GM12878 (cell line): Measurements from ENCODE around the gene MBOAT1. TPM values are rescaled to one million over a fixed set of nuclear protein-coding genes. Genes with fewer than 3 reads are reported as not detected.

ENCODE experiments used
- ATAC-seq: fragments of 200-7000 bp; cut with Tn5 transposase; 3 replicates; pipeline ENCODE4 v1.9.1; 2020; ENCODE audit warnings: mild to moderate bottlenecking, moderate library complexity
- BruUV-seq: library from RNA; stranded (reverse); fragments of 400-500 nt; replicated peaks from 2 replicates; lab custom pipeline; 2021; lab: Mats Ljungman, UMichigan
- CTCF ChIA-PET: fragments of 300-600 bp; sonication (Branson Sonifier 250); formaldehyde crosslinking; extraction: SDS; loops from one replicate; lab custom pipeline; 2021; ENCODE audit warnings: inconsistent platforms; lab: Yijun Ruan, JAX
- POLR2A ChIA-PET: fragments of 350-600 bp; formaldehyde crosslinking; extraction: SDS; loops from one replicate; lab custom pipeline; 2021; ENCODE audit warnings: inconsistent platforms; lab: Charles Lee
- RAD21 ChIA-PET: fragments of 300-600 bp; sonication (Branson Sonifier 250); formaldehyde crosslinking; loops from one replicate; lab custom pipeline; 2023; ENCODE audit warnings: antibody characterized with exemption; ENCODE audit not compliant: unreplicated experiment; lab: Charles Lee
- SMC1A ChIA-PET: fragments of 300-600 bp; sonication (Branson Sonifier 250); formaldehyde crosslinking; loops from one replicate; lab custom pipeline; 2023; ENCODE audit not compliant: unreplicated experiment, uncharacterized antibody; lab: Charles Lee
- DNase-seq: peaks from one replicate; pipeline ENCODE4 v3.0.0-alpha.2; 2011; ENCODE audit warnings: low read depth, low spot score
- FAIRE-seq: peaks from 3 replicates; lab custom pipeline; 2011; peaks lifted over from hg19 to GRCh38; lab: Jason Lieb, UNC
- H2AFZ ChIP-seq: 2 replicates; pipeline ENCODE4 v1.6.0; 2011; ENCODE audit warnings: low read depth, low read length, control low read depth; ENCODE audit not compliant: control insufficient read depth
- H3K27ac ChIP-seq: 2 replicates; pipeline ENCODE4 v1.5.1; 2011; ENCODE audit warnings: control low read depth; ENCODE audit not compliant: control insufficient read depth, insufficient read depth
- H3K27me3 ChIP-seq, 2 experiments: replicated peaks in 1 of 2; 2 replicates each; pipeline versions ENCODE4 v1.6.0 to v1.6.1; 2011; ENCODE audit warnings: low read length in 1 of 2; ENCODE audit not compliant: control insufficient read depth in 2 of 2, insufficient read depth in 2 of 2
- H3K36me3 ChIP-seq, 2 experiments: 2 replicates each; pipeline ENCODE4 v1.5.1; 2011; ENCODE audit warnings: low read length in 1 of 2; ENCODE audit not compliant: control insufficient read depth in 2 of 2, insufficient read depth in 2 of 2
- H3K4me1 ChIP-seq: 2 replicates; pipeline ENCODE4 v1.6.1; 2011; ENCODE audit warnings: mild to moderate bottlenecking, low read length, moderate library complexity, mixed read lengths; ENCODE audit not compliant: control insufficient read depth, insufficient read depth
- H3K4me2 ChIP-seq: 2 replicates; pipeline ENCODE4 v1.6.0; 2011; ENCODE audit warnings: control low read depth; ENCODE audit not compliant: control insufficient read depth, insufficient read depth
- H3K4me3 ChIP-seq: fragments of 200-600 bp; sonication (generic); 2 replicates; pipeline ENCODE4 v1.5.1; 2016
- H3K79me2 ChIP-seq: 2 replicates; pipeline ENCODE4 v1.6.0; 2011; ENCODE audit warnings: low read length; ENCODE audit not compliant: control insufficient read depth, insufficient read depth
- H3K9ac ChIP-seq: 2 replicates; pipeline ENCODE4 v1.8.0; 2011; ENCODE audit warnings: low read length, control low read depth, mixed read lengths; ENCODE audit not compliant: control insufficient read depth, insufficient read depth
- H3K9me3 ChIP-seq: replicated peaks from 3 replicates; pipeline ENCODE4 v1.5.1; 2011; ENCODE audit warnings: mild to moderate bottlenecking, low read length; ENCODE audit not compliant: control insufficient read depth, insufficient read depth
- H4K20me1 ChIP-seq: 2 replicates; pipeline ENCODE4 v1.6.0; 2011; ENCODE audit not compliant: control insufficient read depth, insufficient read depth
- BACH1 ChIP-seq: fragments of 450-650 bp; IDR thresholded peaks from 2 replicates; pipeline ENCODE4 v1.6.1; 2017; ENCODE audit warnings: mild to moderate bottlenecking, borderline replicate concordance
- CBFB ChIP-seq: IDR thresholded peaks from 2 replicates; pipeline ENCODE4 v1.6.1; 2016; ENCODE audit warnings: antibody characterized with exemption, low read depth
- CEBPB ChIP-seq, 2 experiments: fragments of 150-350 bp in 1 of 2; IDR thresholded peaks; 2 replicates each; pipeline ENCODE4 v1.6.1; 2012 to 2014; ENCODE audit warnings: low read depth in 2 of 2, low read length in 2 of 2, borderline replicate concordance in 1 of 2, inconsistent platforms in 1 of 2
- CHD4 ChIP-seq: fragments of 200-600 bp; sonication (generic); IDR thresholded peaks from 2 replicates; pipeline ENCODE4 v1.6.1; 2016; ENCODE audit warnings: mild to moderate bottlenecking
- EZH2 ChIP-seq: IDR thresholded peaks from 2 replicates; pipeline ENCODE4 v1.6.1; 2012; ENCODE audit warnings: low read depth, mild to moderate bottlenecking, control low read depth, inconsistent platforms, low read length, borderline replicate concordance; ENCODE audit not compliant: control insufficient read depth
- HDAC2 ChIP-seq: fragments of 200-600 bp; sonication (generic); IDR thresholded peaks from 2 replicates; pipeline ENCODE4 v1.6.1; 2017
- KDM1A ChIP-seq: fragments of 200-600 bp; sonication (generic); IDR thresholded peaks from 2 replicates; pipeline ENCODE4 v1.6.1; 2016; ENCODE audit warnings: borderline replicate concordance
- MEF2B ChIP-seq: fragments of 450-650 bp; IDR thresholded peaks from 2 replicates; pipeline ENCODE4 v1.6.1; 2018; ENCODE audit warnings: mild to moderate bottlenecking, moderate library complexity; ENCODE audit not compliant: partially characterized antibody, poor library complexity, severe bottlenecking
- NBN ChIP-seq: fragments of 450-650 bp; IDR thresholded peaks from 2 replicates; pipeline ENCODE4 v1.6.1; 2016
- PKNOX1 ChIP-seq: fragments of 450-650 bp; IDR thresholded peaks from 2 replicates; pipeline ENCODE4 v1.6.1; 2016; ENCODE audit warnings: mild to moderate bottlenecking
- ZBED1 ChIP-seq: IDR thresholded peaks from 2 replicates; pipeline ENCODE4 v1.6.1; 2016; ENCODE audit warnings: borderline replicate concordance
- ZBTB33 ChIP-seq: fragments of 450-650 bp; IDR thresholded peaks from 2 replicates; pipeline ENCODE4 v1.6.1; 2017; ENCODE audit warnings: mild to moderate bottlenecking
- WGBS: methylation state at CpG from one replicate; pipeline ENCODE4 v1.1.6; 2016; ENCODE audit warnings: low lambda C conversion rate; ENCODE audit not compliant: insufficient replicate concordance, insufficient coverage; ENCODE audit errors: missing lambda C conversion rate; 5-methylcytosine and 5-hydroxymethylcytosine counted together
- in situ Hi-C: fragments of 300-500 bp; cut with MboI; formaldehyde crosslinking; loops from 9 replicates; pipeline ENCODE4 v1.14.3; 2018; ENCODE audit warnings: mixed read lengths
- intact Hi-C: fragments of 100-400 bp; cut with micrococcal nuclease; formaldehyde crosslinking; loops from one replicate; pipeline ENCODE4 v1.14.2; 2022; ENCODE audit not compliant: unreplicated experiment
- polyA plus RNA-seq, 11 experiments: library from polyadenylated mRNA; depleted of rRNA in 4 of 11; unstranded in 6 of 11; stranded (reverse) in 5 of 11; fragments of >200 nt; fragmentation: Nextera tagmentation in 4 of 11; fragmentation: Illumina TruSeq in 1 of 11; extraction: Ambion mirVana in 4 of 11; extraction: Trizol in 1 of 11; gene quantifications; 1 replicate in 1 of 11; 2 replicates in 10 of 11; pipeline versions ENCODE4 v1.2.1 to v1.2.3, GENCODE V29; 2011 to 2016; ENCODE audit warnings: inconsistent platforms in 2 of 11, missing spikeins in 2 of 11, low read depth in 1 of 11
- total RNA-seq, 4 experiments: library from RNA; depleted of rRNA in 3 of 4; stranded (reverse); fragments of >200 nt in 3 of 4; fragmentation: Illumina TruSeq in 1 of 4; extraction: Trizol in 1 of 4; gene quantifications; 2 replicates each; pipeline versions ENCODE4 v1.2.1 to v1.2.3, GENCODE V29; 2013 to 2021
- TF ChIP-seq, protein P1 (sequence below): fragments of 450-650 bp; IDR thresholded peaks from 2 replicates; pipeline ENCODE4 v1.6.1; 2017; ENCODE audit warnings: low read depth, mild to moderate bottlenecking, moderate library complexity

The MBOAT1 gene
- total and polyA plus RNA-seq, 10 of the 15 experiments (the other 5 are each of a cell fraction or from before 2014, with no cell fraction given), result 0.39 to 21.0 (median 11.6) TPM

GRCh38 chr6:20186981-20187380, 25.3 kb downstream of the MBOAT1 start:
- in situ Hi-C loops (no loop called here), intact Hi-C loops (no loop called here)
- ChIA-PET RAD21 (interaction anchor here (1.2 kb wide), 1 partner anchor 11 kb away, joined by 3 read pairs; no protein-coding TSS in a partner anchor), CTCF (interaction anchor here (2.1 kb wide), 1 partner anchor 61 kb away, joined by 5 read pairs; no protein-coding TSS in a partner anchor), POLR2A (no interaction called here), SMC1A (interaction anchor here (0.8 to 2.5 kb wide), 3 partner anchors 10 to 24 kb away, joined by 3 to 11 read pairs (median 3); no protein-coding TSS in a partner anchor)
- H3K4me2 ChIP-seq, result no peak overlapping the region
- H3K27ac ChIP-seq, result no peak overlapping the region
- no peak overlapping the region for H2AFZ ChIP-seq
- no peak overlapping the region for H3K4me3 ChIP-seq
- peaks cover 6% of the 10 kb centered on the region for H3K9me3 ChIP-seq
- no peaks in the 10 kb centered on the region; the same call in 1 of the 2 replicates for H3K79me2 ChIP-seq
- no peaks in the 10 kb centered on the region for H4K20me1 ChIP-seq
- H3K4me1 ChIP-seq, result no peaks in the 10 kb centered on the region
- peaks cover 5 to 9% of the 10 kb centered on the region in 2 experiments; a peak in 3 of 4 replicates for H3K36me3 ChIP-seq
- ATAC-seq (no peak), DNase-seq (no peak), FAIRE-seq (no peak)
- 79% methylated on average over 5 of the region's 5 CpGs for WGBS
- no TSS peak for BruUV-seq
- H3K9ac ChIP-seq, result no peak overlapping the region
- TF ChIP-seq MEF2B, result no peak
- TF ChIP-seq EZH2, result no peak
- no peak for TF ChIP-seq CBFB
- TF ChIP-seq CEBPB (IDR thresholded peaks at IDR 0.05; ENCODE audit: borderline replicate concordance in 1 of 2, low read depth in 2 of 2, low read length in 2 of 2), result no peak
- TF ChIP-seq, protein P1, sequence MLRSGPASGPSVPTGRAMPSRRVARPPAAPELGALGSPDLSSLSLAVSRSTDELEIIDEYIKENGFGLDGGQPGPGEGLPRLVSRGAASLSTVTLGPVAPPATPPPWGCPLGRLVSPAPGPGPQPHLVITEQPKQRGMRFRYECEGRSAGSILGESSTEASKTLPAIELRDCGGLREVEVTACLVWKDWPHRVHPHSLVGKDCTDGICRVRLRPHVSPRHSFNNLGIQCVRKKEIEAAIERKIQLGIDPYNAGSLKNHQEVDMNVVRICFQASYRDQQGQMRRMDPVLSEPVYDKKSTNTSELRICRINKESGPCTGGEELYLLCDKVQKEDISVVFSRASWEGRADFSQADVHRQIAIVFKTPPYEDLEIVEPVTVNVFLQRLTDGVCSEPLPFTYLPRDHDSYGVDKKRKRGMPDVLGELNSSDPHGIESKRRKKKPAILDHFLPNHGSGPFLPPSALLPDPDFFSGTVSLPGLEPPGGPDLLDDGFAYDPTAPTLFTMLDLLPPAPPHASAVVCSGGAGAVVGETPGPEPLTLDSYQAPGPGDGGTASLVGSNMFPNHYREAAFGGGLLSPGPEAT, result no peak
- TF ChIP-seq KDM1A, result no peak
- TF ChIP-seq ZBTB33, result no peak
- no peak for TF ChIP-seq ZBED1
- TF ChIP-seq PKNOX1, result no peak
- TF ChIP-seq BACH1, result no peak
- TF ChIP-seq NBN, result no peak
- TF ChIP-seq CHD4, result no peak
- TF ChIP-seq HDAC2, result no peak
- no peaks in the 10 kb centered on the region for H3K27me3 ChIP-seq
